ENCODE measurements around the gene ZNF326. TPM values are rescaled to one million over a fixed set of nuclear protein-coding genes. Genes with fewer than 3 reads are reported as not detected.

Gene ZNF326
- total RNA-seq, 4 donors from 2014 or later: 7.9 to 25.3 (median 18.8) TPM

DNA sequence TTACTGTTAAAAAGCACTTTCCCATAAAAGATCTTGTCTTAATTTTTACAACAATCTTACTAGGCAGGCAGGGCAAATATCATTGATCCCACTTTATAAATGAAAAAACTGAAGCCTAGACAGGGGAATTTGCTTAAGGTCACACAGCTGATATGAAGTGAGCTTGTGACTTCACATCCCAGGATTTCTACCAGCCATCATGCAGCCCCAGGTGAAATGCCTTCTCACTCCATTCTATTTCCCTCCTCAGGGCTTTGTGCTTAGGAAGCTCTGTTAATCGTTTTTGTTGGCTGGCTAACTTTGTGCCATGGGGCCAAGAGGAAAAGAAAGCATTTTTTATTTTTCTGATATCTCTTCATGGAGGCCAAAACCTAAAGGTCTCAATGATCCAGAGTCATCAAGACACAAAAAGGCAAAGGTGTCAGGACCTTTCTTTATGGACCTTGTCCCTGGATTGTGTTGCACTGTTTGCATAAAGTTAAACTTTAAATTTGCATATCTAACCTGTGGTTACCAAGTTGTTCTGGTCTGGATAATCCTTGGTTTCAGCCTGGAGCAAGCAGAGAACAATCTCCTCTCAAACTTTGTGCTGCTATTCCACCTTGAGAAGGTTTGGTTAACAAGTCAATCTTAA is 44.8 kb upstream of the ZNF326 start:
- Histone ChIP-seq H3K9me3 (no peaks in the 10 kb centered on the region), H3K4me1 (peaks cover 0 to 14% (median 4%) of the 10 kb centered on the region in 3 donors), H3K27me3 (no peaks in the 10 kb centered on the region), H3K4me3 (no peak overlapping the region), H3K36me3 (no peaks in the 10 kb centered on the region), H3K27ac (no peak overlapping the region)
- no peak for TF ChIP-seq POLR2A (IDR thresholded peaks at IDR 0.05)
- TF ChIP-seq, protein P1, sequence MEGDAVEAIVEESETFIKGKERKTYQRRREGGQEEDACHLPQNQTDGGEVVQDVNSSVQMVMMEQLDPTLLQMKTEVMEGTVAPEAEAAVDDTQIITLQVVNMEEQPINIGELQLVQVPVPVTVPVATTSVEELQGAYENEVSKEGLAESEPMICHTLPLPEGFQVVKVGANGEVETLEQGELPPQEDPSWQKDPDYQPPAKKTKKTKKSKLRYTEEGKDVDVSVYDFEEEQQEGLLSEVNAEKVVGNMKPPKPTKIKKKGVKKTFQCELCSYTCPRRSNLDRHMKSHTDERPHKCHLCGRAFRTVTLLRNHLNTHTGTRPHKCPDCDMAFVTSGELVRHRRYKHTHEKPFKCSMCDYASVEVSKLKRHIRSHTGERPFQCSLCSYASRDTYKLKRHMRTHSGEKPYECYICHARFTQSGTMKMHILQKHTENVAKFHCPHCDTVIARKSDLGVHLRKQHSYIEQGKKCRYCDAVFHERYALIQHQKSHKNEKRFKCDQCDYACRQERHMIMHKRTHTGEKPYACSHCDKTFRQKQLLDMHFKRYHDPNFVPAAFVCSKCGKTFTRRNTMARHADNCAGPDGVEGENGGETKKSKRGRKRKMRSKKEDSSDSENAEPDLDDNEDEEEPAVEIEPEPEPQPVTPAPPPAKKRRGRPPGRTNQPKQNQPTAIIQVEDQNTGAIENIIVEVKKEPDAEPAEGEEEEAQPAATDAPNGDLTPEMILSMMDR (IDR thresholded peaks at IDR 0.05): no peak
- 14 to 27% methylated on average over 1 of the region's 1 CpG for WGBS, 2 donors
- no peak for DNase-seq
- intact Hi-C loops (cut with DNase I): no loop called here

DNA sequence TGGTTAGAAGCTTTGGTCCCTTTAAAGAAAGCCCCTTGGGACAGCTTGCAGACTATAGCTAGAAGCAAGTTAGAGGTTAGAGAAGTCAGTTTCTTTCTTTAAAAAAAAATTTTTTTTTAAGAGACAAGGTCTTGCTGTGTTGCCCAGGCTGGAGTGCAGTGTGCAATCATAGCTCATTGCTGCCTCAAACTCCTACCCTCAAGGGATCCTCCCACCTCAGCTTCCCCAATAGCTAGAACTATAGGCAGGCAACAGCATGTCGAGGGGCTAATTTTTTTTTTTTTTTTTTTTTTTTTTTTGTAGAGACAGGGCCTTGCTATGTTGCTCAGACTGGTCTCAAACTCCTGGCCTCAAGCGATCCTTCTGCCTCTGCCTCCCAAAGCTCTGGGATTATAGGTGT is 44.2 kb upstream of the ZNF326 start:
- 83 to 88% methylated on average over 2 of the region's 2 CpGs for WGBS, 2 donors
- no peak overlapping the region for H3K27ac ChIP-seq
- H3K4me1 ChIP-seq: peaks cover 0 to 14% (median 4%) of the 10 kb centered on the region in 3 donors
- H3K27me3 ChIP-seq: no peaks in the 10 kb centered on the region
- no peak overlapping the region for H3K4me3 ChIP-seq
- DNase-seq: no peak
- TF ChIP-seq, protein P1 (IDR thresholded peaks at IDR 0.05): no peak
- TF ChIP-seq POLR2A (IDR thresholded peaks at IDR 0.05): no peak
- H3K36me3 ChIP-seq: no peaks in the 10 kb centered on the region
- H3K9me3 ChIP-seq: no peaks in the 10 kb centered on the region
- intact Hi-C loops (cut with DNase I): no loop called here

DNA sequence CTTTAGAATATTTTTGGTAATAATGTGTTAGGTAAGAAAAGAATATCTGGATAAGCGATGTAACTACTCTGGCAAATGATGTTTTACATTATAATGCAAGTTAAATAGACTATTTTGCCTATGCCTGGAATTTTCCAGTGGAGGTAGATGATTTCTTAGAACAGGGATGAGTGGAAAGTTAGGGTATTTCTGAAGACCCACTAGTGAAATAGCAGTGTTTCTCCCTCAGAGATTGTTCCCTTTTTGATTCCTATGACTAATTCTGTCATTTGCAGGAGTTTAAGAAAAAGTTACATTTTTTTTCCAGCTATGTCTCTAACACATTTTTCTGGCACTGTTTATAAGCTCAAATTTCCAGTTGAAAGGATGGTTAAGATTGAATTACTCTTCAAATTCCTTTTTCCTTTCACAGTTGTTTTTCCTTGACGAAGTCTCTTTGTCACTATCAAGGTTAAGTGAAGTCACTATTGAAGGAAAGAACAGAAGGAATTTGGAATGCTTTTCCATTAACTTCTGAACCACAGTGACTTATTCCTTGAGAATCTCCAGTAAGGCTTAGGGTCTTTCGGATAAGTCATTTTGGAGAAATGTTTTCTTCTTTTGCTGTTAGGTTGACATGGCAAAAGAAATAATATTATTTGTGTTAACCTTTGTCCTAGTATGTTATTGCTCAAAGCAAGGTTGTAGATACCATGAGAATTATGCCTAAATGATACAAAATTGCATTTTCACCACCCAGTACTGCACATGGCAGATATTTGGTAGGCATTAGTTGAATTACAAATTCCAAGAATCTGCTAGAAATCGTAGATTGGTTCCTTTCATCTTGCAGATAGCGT is 42.9 kb upstream of the ZNF326 start:
- DNase-seq: no peak
- TF ChIP-seq, protein P1 (IDR thresholded peaks at IDR 0.05): no peak
- TF ChIP-seq POLR2A (IDR thresholded peaks at IDR 0.05): no peak
- Histone ChIP-seq H3K36me3 (no peaks in the 10 kb centered on the region), H3K27me3 (no peaks in the 10 kb centered on the region), H3K27ac (peak overlapping the region in 1 of 4 donors; percentile 76), H3K9me3 (no peaks in the 10 kb centered on the region), H3K4me3 (no peak overlapping the region), H3K4me1 (peaks cover 0 to 25% (median 4%) of the 10 kb centered on the region in 3 donors)
- intact Hi-C loops (cut with DNase I): no loop called here
- WGBS, 2 donors: 86 to 90% methylated on average over 5 of the region's 5 CpGs

DNA sequence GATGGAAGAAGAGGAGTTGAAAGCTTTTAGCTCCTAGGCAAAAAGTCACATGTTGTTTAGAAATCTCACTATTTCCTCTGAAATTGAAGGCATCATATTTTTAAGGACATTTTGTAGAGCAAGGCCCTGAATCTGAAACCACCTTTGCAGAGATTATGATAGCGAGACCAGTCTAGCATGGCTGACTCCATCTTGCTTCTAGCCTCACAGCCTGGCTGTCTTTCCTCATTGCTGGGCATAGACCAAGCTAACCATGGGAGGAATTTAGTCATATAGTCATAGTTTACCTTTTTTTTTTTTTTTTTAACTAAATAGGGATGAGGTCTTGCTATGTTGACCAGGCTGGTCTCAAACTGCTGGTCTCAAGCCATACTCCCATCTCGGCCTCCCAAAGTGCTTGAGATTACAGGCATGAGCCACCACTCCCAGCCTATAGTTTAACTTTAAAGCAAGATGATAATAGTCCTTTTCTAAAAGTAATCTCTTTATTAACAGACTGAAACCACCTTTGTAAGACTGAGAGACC is 42.2 kb upstream of the ZNF326 start:
- no peak for DNase-seq
- H3K4me3 ChIP-seq: no peak overlapping the region
- no peaks in the 10 kb centered on the region for H3K36me3 ChIP-seq
- 72 to 75% methylated on average over 2 of the region's 2 CpGs for WGBS, 2 donors
- H3K9me3 ChIP-seq: no peaks in the 10 kb centered on the region
- intact Hi-C loops (cut with DNase I): no loop called here
- TF ChIP-seq POLR2A (IDR thresholded peaks at IDR 0.05): no peak
- TF ChIP-seq, protein P1 (IDR thresholded peaks at IDR 0.05): no peak
- H3K27me3 ChIP-seq: no peaks in the 10 kb centered on the region
- H3K27ac ChIP-seq: peak overlapping the region in 3 of 4 donors; percentile 2 to 76 (median 63)
- peaks cover 0 to 30% (median 11%) of the 10 kb centered on the region in 3 donors for H3K4me1 ChIP-seq

DNA sequence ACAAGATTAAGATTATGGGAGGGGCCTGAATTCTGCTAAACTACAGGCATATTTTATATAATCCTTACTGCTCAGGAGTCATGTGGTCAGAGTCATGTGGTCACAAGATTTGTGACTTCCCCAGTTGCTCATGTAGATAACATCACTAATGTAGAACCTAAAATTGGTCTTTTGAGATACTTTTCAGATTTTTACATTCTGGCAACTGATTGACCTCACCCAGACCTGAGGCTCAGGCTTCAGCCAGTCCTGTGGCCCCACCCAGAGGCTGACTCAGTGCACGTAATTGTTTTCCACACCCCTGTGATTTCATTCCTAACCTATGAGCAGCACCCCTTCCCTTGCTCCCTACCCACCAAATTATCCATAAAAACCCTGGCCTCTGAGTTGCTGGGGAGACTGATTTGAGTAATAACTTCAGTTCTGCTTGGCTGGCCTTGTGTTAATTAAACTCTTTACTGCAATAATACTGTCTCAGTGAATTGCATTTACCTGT is 41.7 kb upstream of the ZNF326 start:
- H3K9me3 ChIP-seq: no peaks in the 10 kb centered on the region
- TF ChIP-seq, protein P1 (IDR thresholded peaks at IDR 0.05): no peak
- TF ChIP-seq POLR2A (IDR thresholded peaks at IDR 0.05): no peak
- H3K4me3 ChIP-seq: no peak overlapping the region
- DNase-seq: no peak
- intact Hi-C loops (cut with DNase I): no loop called here
- H3K27me3 ChIP-seq: no peaks in the 10 kb centered on the region
- H3K27ac ChIP-seq: peak overlapping the region in 3 of 4 donors; percentile 34 to 76 (median 63)
- 0% methylated on average over 1 of the region's 1 CpG for WGBS, 2 donors
- H3K36me3 ChIP-seq: no peaks in the 10 kb centered on the region
- peaks cover 0 to 33% (median 11%) of the 10 kb centered on the region in 3 donors for H3K4me1 ChIP-seq

Data from esophagus squamous epithelium (tissue), 5 donors.